ENCODE data around the gene SUCLG2. TPM values are rescaled to one million over a fixed set of nuclear protein-coding genes. Genes with fewer than 3 reads are reported as not detected.

The SUCLG2 gene
- total and polyA plus RNA-seq, 2 donors = 58.9 to 72.8 TPM

DNA sequence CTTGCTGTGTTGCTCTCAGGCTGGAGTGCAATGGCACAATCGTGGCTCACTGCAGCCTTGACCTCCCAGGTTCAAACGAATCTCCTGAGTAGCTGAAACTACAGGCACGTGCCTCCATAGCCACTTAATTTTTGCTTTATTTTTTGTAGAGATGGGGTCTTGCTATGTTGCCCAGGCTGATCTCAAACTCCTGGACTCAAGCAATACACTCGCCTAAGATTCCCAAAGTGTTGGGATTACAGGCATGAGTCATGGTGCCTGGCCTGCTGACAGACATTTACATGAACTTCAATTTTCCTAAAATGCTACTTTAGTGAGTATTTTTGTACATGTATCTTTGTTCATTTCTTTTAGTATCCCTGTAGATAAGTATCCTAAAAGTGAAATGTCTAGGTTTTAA lies 132.3 kb downstream of the SUCLG2 start:
- no peak for DNase-seq (ENCODE audit: extremely low spot score)
- no peaks in the 10 kb centered on the region for H3K4me1 ChIP-seq (ENCODE audit: insufficient read depth)

DNA sequence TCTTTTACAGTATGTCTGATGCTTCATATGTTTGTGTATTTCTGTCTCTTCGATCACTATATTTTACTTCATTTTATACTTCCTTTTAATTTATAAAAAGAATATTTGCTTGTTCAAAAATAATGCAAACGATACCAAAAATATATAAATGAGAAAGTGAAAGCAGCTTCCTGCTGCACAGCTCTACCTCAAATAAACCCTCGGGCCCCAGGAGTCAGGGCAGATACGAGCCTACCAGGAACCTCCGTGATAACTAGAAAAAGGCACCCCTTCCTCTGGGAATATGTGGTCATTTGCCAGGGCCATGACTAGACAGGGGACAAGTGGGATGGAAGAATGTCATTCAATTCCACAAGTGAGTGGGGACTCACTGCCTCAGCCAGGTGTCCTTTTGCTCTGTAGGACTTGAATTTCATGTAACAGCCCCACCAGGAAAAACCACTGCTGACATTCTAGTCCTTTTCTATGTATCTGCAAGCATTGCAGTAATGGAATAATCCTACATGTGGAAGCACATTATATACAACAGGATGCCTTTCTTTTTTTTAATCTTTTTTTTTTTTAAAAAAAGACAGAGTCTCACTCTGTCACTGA lies 133.3 kb downstream of the SUCLG2 start:
- no peaks in the 10 kb centered on the region for H3K4me1 ChIP-seq (ENCODE audit: insufficient read depth)
- no peak for DNase-seq (ENCODE audit: extremely low spot score)
- peaks cover 3% of the 10 kb centered on the region for H3K36me3 ChIP-seq (ENCODE audit: insufficient read depth)
- H3K27ac ChIP-seq (ENCODE audit: low read depth) = no peak overlapping the region
- H3K4me3 ChIP-seq (ENCODE audit: low read depth, low read length) = no peak overlapping the region
- 93% methylated on average over 5 of the region's 5 CpGs for WGBS

More for the DNA sequence above, 132.3 kb downstream of the SUCLG2 start:
- WGBS = 95% methylated on average over 4 of the region's 4 CpGs
- peaks cover 3% of the 10 kb centered on the region for H3K36me3 ChIP-seq (ENCODE audit: insufficient read depth)
- H3K27ac ChIP-seq (ENCODE audit: low read depth) = no peak overlapping the region
- no peak overlapping the region for H3K4me3 ChIP-seq (ENCODE audit: low read depth, low read length)

DNA sequence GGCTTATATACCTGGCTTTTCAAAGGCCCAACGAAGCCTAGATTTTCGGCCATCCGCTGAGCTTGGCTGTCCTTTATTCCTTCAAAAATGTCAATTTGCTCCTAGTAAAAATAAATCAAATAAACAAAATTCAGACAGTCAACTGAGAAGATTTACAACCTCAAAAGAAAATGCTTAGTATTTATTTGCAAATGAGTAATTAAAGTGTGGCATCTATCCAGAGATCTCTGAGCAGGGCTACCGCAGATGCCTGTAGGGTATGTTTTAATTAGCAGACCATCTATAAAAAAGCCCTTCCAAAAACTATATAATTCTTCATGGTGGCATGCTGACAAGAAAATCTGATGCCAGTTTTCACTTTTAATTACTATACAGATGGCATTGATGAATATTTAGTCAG lies 136.2 kb downstream of the SUCLG2 start:
- Histone ChIP-seq H3K4me1 (ENCODE audit: insufficient read depth) (no peaks in the 10 kb centered on the region), H3K36me3 (ENCODE audit: insufficient read depth) (peaks cover 3% of the 10 kb centered on the region), H3K4me3 (ENCODE audit: low read depth, low read length) (no peak overlapping the region), H3K27ac (ENCODE audit: low read depth) (no peak overlapping the region)
- DNase-seq (ENCODE audit: extremely low spot score) = no peak
- WGBS = 81% methylated on average over 4 of the region's 4 CpGs

DNA sequence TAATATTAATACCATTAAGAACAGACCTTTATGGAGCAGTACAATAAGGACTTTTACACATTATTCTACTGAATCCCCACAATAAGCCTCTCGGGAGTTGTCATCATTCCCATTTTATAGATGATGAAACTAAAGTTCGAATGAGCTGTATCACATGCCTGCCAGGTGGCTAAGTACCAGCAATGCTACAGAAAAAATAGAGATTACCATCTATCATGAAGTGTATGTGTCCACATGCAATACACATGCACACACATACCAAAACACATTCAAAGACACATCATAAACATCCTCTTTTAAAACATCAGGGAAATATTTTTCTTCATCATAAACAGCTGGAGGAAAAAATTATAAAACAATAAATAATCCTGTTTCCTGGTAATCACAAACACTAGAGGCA lies 136.6 kb downstream of the SUCLG2 start:
- H3K36me3 ChIP-seq (ENCODE audit: insufficient read depth) = peaks cover 3% of the 10 kb centered on the region
- no peak overlapping the region for H3K4me3 ChIP-seq (ENCODE audit: low read depth, low read length)
- no peak overlapping the region for H3K27ac ChIP-seq (ENCODE audit: low read depth)
- WGBS = 71% methylated on average over 2 of the region's 2 CpGs
- H3K4me1 ChIP-seq (ENCODE audit: insufficient read depth) = no peaks in the 10 kb centered on the region
- DNase-seq (ENCODE audit: extremely low spot score) = no peak

DNA sequence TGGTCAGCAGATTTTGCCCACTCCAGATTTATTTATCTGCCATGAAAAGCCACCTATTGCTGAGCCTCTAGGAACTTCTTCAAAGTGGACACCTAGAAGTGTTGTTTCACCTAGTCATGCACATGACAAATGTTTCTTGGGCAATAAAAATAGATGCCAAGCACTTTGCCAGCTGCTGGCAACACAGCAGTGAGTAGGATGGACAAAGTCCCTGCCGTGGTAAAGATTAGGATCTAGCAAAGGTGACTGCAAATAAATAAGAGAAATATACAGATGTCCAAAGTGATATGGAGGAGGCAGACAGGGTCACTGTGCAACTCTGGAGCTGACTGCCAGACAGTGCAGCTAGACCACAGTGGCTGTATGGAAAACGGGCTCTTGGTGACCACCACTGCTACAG lies 137.9 kb downstream of the SUCLG2 start:
- DNase-seq (ENCODE audit: extremely low spot score) = no peak
- H3K27ac ChIP-seq (ENCODE audit: low read depth) = no peak overlapping the region
- 68% methylated on average over 2 of the region's 2 CpGs for WGBS
- H3K36me3 ChIP-seq (ENCODE audit: insufficient read depth) = peaks cover 3% of the 10 kb centered on the region
- no peaks in the 10 kb centered on the region for H3K4me1 ChIP-seq (ENCODE audit: insufficient read depth)
- H3K4me3 ChIP-seq (ENCODE audit: low read depth, low read length) = no peak overlapping the region

DNA sequence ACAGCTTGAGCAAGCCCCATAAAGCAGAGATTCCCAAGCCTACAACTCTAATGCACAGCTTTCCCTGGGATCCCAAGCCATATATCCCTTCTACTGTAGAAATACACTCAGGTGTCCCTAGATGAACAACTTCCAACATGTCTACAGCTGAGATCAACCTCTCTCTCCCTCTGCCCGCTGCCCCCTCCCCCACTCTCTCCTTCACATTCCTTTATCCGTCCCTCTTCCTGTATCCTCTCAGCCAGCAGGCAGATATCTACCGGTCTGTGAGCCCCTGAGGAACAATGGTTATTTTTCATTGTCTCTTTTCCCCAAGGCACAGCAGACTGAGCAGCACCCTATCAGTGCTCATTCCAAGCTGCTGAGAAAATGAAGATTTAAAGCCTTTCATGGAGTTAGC lies 138.6 kb downstream of the SUCLG2 start:
- no peak overlapping the region for H3K27ac ChIP-seq (ENCODE audit: low read depth)
- peaks cover 3% of the 10 kb centered on the region for H3K36me3 ChIP-seq (ENCODE audit: insufficient read depth)
- no peaks in the 10 kb centered on the region for H3K4me1 ChIP-seq (ENCODE audit: insufficient read depth)
- no peak overlapping the region for H3K4me3 ChIP-seq (ENCODE audit: low read depth, low read length)
- WGBS = 47% methylated on average over 3 of the region's 3 CpGs
- no peak for DNase-seq (ENCODE audit: extremely low spot score)

DNA sequence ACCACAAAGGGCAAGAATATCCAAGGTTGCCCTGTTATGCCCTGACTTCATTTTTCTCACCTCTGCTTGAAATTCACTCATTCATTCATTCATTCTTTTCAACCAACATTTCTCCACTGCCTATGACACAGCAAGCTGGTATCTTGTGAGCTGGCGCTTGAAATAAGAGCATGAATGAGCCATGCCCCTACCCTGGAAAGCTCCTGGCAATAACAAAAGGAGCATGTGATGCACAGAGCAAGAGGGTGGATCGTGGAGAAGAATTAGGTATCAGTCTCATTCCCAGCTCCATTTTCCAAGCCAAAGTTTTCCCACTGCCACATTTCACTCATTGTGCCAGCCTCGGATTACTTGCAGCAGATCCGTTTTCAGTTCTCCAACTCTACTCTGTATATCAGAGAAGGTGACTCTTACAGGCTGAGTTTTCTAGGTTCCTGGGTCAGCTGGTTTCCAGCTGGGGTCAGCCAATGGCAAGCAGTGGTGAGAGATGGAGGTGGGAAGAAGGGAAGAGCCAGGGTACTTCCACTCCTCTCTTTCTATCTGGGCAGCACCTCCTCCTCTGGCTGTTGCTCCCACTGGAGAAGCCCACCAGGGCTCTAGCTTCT lies 144.8 kb downstream of the SUCLG2 start:
- H3K27ac ChIP-seq (ENCODE audit: low read depth) = no peak overlapping the region

DNA sequence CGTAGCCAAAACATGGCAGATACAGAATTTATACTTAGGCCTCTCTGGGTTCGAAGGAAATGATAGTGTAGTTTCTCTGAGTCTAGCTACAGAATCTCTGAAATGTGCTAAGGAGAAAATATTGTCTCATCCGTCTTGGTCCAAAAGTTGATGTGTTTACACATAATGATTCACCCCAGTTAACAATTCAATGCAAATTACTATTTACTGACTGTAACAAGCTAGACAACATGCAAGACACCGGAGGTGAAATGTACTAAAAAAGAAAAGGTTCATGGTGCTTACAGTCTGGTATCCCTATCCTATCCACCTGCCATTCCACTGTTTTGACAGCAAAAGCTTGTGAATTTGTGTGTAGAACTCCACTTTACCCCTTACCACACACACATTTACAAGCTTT lies 146.8 kb downstream of the SUCLG2 start:
- 89% methylated on average over 4 of the region's 4 CpGs for WGBS
- Histone ChIP-seq H3K4me1 (ENCODE audit: insufficient read depth) (no peaks in the 10 kb centered on the region), H3K27ac (ENCODE audit: low read depth) (no peak overlapping the region), H3K4me3 (ENCODE audit: low read depth, low read length) (no peak overlapping the region), H3K36me3 (ENCODE audit: insufficient read depth) (no peaks in the 10 kb centered on the region)
- no peak for DNase-seq (ENCODE audit: extremely low spot score)

More for the DNA sequence above, 144.8 kb downstream of the SUCLG2 start:
- no peaks in the 10 kb centered on the region for H3K4me1 ChIP-seq (ENCODE audit: insufficient read depth)
- DNase-seq (ENCODE audit: extremely low spot score) = no peak
- WGBS = 90% methylated on average over 4 of the region's 4 CpGs
- H3K4me3 ChIP-seq (ENCODE audit: low read depth, low read length) = no peak overlapping the region
- H3K36me3 ChIP-seq (ENCODE audit: insufficient read depth) = no peaks in the 10 kb centered on the region

DNA sequence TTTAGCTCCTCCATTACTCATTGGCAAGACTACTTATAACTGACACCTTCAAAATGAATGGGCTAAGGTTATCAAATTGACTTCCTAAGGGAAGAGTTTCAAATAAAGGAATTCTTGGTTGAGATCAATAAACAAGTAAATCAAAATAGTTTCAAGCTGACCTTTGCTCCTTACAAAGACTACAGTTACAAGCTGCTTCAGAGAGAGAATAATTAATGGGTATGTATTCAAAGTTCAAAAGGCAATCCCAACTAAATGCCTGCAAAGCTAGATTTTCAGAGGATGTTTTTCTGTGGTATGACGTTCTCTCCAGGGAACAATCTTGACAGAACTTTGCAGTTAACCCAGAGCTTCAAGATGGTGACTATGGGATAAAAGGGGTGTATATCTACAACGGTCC lies 153.7 kb downstream of the SUCLG2 start:
- Histone ChIP-seq H3K36me3 (ENCODE audit: insufficient read depth) (peaks cover 3% of the 10 kb centered on the region), H3K27ac (ENCODE audit: low read depth) (no peak overlapping the region), H3K4me3 (ENCODE audit: low read depth, low read length) (no peak overlapping the region), H3K4me1 (ENCODE audit: insufficient read depth) (no peaks in the 10 kb centered on the region)
- DNase-seq (ENCODE audit: extremely low spot score) = no peak
- 83% methylated on average over 2 of the region's 2 CpGs for WGBS

DNA sequence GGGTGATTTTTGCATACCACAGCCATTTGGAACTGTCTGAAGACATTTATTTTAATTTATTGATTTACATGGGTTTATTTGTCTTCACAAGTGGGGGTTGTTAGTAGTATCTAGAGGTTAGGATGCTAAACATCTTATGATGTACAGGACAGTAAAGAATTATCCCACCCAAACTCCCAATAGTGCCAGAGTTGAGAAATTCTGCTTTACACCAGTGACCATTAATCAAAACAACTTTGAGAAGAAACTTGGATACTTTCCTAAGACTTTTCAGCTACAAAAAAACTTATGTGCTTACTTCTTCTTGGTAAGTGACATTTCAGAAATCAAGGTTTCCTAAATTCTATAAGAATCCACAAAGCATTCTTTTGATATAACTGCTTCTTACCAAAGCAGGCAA lies 156.7 kb downstream of the SUCLG2 start:
- no peak overlapping the region for H3K27ac ChIP-seq (ENCODE audit: low read depth)
- H3K4me1 ChIP-seq (ENCODE audit: insufficient read depth) = no peaks in the 10 kb centered on the region
- no peak overlapping the region for H3K4me3 ChIP-seq (ENCODE audit: low read depth, low read length)
- H3K36me3 ChIP-seq (ENCODE audit: insufficient read depth) = peaks cover 3% of the 10 kb centered on the region
- DNase-seq (ENCODE audit: extremely low spot score) = no peak

DNA sequence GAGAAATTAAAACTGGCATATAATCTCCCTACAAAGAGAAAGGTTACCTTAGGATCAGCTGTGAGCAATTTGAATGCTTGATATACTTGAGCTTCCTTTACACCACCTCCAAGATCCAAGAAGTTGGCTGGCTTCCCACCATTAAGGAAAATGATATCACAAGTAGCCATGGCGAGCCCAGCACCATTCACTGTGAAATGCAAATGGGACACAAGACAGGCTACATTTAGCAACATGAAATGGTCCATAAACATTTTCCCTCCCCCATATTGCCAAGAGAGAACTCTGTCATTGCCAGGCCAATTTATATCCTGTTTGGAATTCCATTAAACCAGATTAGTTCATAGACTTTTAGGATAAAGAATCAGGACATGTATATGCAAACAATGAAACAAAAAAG lies 158.7 kb downstream of the SUCLG2 start:
- Histone ChIP-seq H3K36me3 (ENCODE audit: insufficient read depth) (no peaks in the 10 kb centered on the region), H3K4me1 (ENCODE audit: insufficient read depth) (no peaks in the 10 kb centered on the region), H3K27ac (ENCODE audit: low read depth) (no peak overlapping the region), H3K4me3 (ENCODE audit: low read depth, low read length) (no peak overlapping the region)
- 94% methylated on average over 1 of the region's 1 CpG for WGBS
- no peak for DNase-seq (ENCODE audit: extremely low spot score)

DNA sequence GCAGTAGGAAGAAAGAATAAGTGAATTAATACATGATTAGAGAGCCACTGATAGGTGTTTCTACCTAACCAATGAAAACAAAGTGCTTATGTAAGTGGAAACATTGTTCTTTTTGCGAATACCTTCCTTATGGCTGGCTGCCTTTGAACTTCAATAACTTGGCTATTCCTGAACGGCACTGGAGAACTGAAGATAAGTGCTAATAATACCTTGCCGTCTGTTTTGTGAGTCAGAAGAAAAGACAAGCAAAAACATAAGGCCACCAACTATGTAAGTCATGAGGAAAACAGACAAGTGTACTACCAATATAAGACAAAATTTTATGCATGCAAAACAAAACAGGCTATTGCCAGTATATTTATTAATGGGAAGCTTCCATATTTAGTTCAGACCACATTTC lies 160.6 kb downstream of the SUCLG2 start:
- WGBS = 80% methylated on average over 3 of the region's 3 CpGs
- Histone ChIP-seq H3K4me1 (ENCODE audit: insufficient read depth) (no peaks in the 10 kb centered on the region), H3K27ac (ENCODE audit: low read depth) (no peak overlapping the region), H3K36me3 (ENCODE audit: insufficient read depth) (no peaks in the 10 kb centered on the region), H3K4me3 (ENCODE audit: low read depth, low read length) (no peak overlapping the region)
- no peak for DNase-seq (ENCODE audit: extremely low spot score)

DNA sequence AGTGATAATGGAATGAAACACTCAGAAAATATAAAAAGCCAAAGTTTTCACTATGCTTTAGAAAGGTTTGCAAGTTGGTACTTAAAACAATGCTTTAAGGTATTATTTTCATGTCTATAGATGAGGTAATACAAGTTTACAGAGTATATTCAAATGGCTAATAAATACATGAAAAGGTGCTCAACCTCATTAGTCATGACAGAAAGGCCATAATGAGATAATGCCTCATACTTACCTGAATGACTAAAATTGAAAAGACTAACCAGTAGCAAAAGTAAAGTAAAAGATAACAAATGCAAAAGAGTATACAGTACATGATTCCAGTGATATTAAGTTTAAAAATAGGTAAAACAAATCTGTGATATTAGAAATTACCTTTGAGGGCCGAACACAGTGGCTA lies 163.8 kb downstream of the SUCLG2 start:
- Histone ChIP-seq H3K27ac (ENCODE audit: low read depth) (no peak overlapping the region), H3K4me3 (ENCODE audit: low read depth, low read length) (no peak overlapping the region), H3K4me1 (ENCODE audit: insufficient read depth) (no peaks in the 10 kb centered on the region), H3K36me3 (ENCODE audit: insufficient read depth) (no peaks in the 10 kb centered on the region)
- WGBS = 96% methylated on average over 1 of the region's 1 CpG
- no peak for DNase-seq (ENCODE audit: extremely low spot score)

DNA sequence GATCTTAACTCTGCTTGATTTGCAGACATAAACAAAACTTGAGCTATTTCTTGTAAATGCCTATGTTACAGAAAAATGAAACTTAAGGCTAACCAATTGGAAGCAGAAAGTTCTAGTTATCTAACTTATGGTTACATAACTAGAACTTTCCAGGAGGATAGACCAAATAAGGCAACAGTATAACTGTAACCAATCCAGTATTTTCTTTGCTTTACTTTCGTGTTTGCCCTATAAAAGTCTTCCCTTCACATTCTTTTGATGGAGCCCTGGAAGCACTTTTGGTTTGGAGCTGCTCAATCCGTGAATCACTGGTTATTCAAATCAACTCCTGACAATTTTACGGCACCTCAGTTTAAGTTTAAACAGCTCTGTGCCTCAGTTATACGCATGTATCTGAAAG lies 164.6 kb downstream of the SUCLG2 start:
- H3K36me3 ChIP-seq (ENCODE audit: insufficient read depth) = no peaks in the 10 kb centered on the region
- H3K4me1 ChIP-seq (ENCODE audit: insufficient read depth) = no peaks in the 10 kb centered on the region
- WGBS = 33% methylated on average over 4 of the region's 4 CpGs
- no peak overlapping the region for H3K27ac ChIP-seq (ENCODE audit: low read depth)
- peak; percentile 2 for DNase-seq (ENCODE audit: extremely low spot score)
- H3K4me3 ChIP-seq (ENCODE audit: low read depth, low read length) = no peak overlapping the region

All from urinary bladder (tissue), 4 donors.